GM12892 (cell line): ENCODE results near the gene UBFD1.

Source experiments
- POLR2A ChIP-seq: IDR thresholded peaks from 2 replicates; pipeline ENCODE4 v1.6.1; 2011; ENCODE audit warnings: low read depth, low read length, control low read depth
- POLR2AphosphoS5 ChIP-seq: IDR thresholded peaks from 2 replicates; pipeline ENCODE4 v1.6.1; 2011; ENCODE audit warnings: low read depth, low read length, control low read depth
- TAF1 ChIP-seq: IDR thresholded peaks from 2 replicates; pipeline ENCODE4 v1.6.1; 2011; ENCODE audit warnings: low read depth, mild to moderate bottlenecking, control low read depth, low read length, borderline replicate concordance

- TF ChIP-seq POLR2A (no peak), POLR2AphosphoS5 (no peak), TAF1 (no peak)
Measured at GRCh38 chr16:23537390-23537789, 20.1 kb upstream of the UBFD1 start.
